ENCODE measurements around the gene IFITM2.
A peak's percentile ranks its signal among the peaks of the same experiment; 100 is the strongest.
"Not testable (repeated sequence)": the region's sequence is repeated elsewhere in the genome, so short reads cannot be mapped to it uniquely, and the experiment has no call there.

The IFITM2 gene

DNA sequence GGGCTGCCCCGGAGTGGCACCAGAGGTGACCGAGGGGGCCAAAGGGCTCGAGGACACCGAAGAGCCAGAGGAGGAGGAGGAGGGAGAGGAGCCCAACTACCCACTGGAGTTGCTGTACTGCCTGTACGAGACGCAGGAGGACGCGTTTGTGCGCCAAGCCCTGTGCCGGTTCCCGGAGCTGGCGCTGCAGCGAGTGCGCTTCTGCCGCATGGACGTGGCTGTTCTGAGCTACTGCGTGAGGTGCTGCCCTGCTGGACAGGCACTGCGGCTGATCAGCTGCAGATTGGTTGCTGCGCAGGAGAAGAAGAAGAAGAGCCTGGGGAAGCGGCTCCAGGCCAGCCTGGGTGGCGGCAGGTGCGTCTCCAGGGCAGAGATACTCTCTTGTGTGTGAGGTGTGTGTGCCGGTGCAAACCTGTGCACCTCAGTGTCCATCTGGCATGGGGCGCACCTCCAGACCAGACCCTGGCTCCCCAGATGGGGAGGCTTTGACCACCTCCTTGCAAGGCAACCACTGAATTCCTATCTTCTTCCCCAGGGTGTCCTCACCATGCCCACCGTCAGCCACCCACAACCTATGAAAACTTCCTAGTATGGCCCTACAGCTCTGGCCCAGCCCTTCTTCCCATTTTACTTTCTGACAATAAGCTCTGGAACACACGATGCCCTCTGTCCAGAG lies 26.0 kb upstream of the IFITM2 start:
- DNase-seq = no peak

DNA sequence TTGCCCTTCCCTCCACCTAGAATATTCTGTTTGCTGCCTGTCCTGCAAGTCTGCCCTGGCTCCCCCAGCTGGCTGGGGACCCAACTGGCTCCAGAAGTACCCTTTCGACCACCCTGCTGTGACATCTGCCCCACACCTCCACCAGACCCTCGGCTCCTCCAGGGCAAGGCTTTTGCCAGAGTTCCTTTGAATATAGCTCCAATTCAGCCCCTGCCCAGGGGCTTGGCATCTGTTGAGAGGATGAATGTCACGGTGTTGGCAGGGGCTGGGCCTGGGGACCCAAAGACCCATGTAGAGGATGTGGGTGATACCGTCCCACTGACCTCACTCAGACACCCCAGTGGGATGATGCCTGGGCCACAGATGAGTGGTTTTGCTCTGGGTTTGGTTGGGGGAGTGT lies 25.4 kb upstream of the IFITM2 start:
- DNase-seq = no peak

DNA sequence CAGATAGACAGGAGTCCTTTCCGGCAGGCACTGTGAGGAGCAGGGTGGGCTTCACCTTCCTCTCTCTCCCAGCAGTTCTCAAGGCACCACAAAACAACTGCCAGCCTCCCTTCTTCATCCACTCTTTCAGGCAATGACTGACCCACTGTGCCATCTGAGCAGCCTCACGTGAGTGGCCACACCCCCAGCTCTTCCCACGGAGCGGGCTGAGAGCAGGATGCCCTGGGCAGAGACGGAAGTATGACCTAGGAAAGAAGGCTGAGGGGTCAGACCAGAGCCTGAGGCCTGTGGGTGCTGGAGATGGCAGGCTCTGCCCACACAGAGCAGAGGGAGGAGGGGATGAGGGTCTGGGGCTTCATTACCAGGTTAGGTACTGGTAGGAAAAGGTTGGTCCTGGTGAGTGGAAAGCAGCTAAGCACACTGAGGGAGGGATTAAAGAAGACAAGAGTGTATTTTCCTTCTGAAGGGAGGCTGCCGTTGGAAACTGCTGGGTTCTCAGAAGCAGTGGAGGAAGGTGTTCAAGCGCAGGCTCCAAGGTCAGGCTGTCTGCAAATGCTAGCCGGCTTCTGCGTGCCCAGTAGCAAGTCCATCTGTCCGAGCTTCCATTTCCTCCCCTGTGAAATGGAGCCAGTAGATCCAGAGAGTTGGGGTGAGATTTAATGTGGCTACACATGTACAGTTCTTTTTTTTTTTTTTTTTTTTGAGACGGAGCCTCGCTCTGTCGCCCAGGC lies 24.8 kb upstream of the IFITM2 start:
- no peak for DNase-seq

DNA sequence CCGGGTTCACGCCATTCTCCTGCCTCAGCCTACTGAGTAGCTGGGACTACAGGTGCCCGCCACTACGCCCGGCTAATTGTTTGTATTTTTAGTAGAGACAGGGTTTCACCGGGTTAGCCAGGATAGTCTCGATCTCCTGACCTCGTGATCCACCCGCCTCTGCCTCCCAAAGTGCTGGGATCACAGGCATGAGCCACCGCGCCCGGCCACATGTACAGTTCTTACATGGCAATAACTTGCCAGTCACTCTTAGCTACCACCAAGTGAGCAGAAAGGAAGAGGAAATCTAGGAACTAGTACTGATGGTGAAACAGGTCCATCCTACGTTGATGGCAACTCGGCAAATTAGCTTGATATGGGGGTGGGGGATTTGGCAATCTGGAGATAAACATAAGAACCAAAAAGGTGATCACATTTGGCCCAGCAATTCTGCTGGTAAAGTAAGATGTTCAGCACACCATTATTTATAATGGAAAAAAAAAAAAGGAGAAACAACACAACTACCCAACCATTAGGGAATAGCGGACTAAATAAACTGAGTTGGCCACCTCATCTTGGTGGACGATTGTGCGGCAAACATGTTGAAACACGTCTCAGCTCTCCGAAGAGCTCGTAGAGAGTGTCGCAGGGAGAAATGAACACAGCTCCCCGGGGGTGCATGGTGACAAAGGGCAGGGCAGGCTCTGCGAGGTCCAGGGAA lies 24.1 kb upstream of the IFITM2 start:
- no peak for DNase-seq

DNA sequence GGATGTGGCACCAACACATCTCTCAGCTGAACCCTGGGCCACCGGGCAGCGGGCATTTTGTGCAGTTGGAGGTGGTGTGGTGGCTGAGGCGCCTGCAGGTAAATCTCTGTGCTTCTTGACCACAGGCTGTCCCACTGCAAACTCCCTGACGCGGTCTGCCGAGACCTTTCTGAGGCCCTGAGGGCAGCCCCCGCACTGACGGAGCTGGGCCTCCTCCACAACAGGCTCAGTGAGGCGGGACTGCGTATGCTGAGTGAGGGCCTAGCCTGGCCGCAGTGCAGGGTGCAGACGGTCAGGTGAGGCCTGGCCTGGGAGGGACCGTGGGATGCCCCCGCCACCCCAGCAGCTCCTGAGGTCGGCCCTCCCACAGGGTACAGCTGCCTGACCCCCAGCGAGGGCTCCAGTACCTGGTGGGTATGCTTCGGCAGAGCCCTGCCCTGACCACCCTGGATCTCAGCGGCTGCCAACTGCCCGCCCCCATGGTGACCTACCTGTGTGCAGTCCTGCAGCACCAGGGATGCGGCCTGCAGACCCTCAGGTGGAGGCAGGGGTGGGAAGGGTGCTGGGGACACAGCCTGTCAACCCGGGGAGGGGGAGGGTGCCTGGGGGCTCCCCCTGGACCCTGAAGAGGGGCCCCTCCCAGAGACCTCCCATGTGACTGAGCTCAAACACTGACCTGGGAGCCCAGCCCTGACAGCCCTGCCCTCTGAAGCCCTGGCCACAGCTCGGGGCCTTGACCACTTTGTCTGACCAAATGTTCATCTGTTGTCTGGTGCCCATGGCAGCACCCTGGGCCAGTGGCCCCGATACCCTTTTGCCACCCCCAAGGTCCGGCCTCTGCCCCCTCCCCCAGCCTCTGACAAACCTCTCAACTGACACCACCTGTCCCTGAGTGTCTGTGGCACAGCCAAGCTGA lies 23.3 kb upstream of the IFITM2 start:
- DNase-seq = no peak

DNA sequence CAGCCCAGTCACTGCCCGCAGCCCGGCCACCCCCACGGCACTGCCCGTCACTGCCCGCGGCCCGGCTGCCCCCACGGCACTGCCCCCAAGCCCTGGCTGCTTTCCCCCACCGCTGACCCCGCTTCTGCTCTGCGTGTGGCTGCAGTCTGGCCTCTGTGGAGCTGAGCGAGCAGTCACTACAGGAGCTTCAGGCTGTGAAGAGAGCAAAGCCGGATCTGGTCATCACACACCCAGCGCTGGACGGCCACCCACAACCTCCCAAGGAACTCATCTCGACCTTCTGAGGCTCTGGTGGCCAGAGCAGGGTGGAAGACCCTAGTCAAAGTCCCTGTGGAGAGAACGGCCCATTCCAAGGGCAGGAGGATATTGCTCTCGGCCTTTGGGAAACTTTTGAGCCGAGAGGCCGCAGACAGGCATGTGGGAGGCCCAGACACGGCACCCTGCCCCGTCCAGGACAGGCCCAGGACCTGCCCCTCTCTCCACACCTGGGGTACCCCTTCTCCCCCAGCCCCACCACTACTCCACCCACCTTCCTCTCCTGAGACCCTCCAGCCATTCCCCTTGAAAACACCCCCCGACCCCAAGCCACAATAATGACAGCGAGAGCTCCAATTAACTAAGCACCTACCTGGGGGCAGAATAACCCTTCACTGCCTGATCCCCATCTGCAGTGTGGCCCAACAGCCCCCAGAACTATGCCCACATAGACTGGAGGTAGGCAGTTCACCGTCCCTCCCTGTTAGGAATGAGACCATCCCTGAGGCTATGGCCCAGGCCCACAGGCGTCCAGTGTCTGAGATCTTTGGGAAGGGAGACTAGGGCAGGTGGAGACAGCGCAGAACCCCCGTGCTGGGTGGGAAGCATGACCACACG lies 22.4 kb upstream of the IFITM2 start:
- DNase-seq = no peak

DNA sequence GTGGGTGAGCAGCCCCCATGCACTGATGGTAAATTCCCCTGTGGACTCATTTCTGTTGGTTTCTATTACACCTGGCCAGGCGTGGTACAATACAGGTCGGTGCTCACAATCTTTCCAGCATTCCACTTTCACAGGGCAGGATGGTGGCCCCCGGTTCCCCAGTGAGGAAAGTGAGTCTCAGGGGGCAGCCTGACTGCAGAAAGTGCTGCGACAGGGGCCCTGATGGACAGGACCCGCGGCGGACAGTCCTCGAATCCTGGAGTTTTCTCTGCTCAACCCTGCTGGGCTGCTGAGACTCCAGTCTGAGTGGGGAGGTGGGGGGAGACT lies 21.8 kb upstream of the IFITM2 start:
- no peak for DNase-seq

DNA sequence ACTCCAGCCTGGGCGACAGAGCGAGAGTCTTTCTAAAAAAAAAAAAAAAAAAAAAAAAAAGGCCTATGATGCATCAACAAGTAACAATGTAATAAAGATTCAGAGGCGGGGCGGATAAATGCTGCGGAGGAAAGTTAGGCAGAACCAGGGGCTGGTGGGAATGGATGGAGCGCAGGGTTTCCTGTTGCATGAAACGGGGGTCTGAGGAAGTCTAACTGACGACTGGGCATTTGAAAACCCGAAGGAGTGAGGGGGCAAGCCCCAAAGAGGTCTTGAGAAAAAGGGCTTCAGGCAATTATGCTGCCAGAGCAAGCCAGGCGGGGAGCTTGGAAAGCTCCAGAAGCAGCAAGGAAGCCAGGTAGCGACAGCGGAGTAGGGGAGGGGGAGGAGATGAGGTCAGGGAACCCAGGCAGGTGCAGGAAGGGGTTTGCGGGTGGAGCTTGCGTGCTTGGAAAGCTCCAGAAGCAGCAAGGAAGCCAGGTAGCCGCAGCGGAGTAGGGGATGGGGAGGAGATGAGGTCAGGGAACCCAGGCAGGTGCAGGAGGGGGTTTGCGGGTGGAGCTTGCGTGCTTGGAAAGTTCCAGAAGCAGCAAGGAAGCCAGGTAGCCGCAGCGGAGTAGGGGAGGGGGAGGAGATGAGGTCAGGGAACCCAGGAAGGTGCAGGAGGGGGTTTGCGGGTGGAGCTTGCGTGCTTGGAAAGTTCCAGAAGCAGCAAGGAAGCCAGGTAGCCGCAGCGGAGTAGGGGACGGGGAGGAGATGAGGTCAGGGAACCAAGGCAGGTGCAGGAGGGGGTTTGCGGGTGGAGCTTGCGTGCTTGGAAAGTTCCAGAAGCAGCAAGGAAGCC lies 20.4 kb upstream of the IFITM2 start:
- DNase-seq = not testable (repeated sequence)

DNA sequence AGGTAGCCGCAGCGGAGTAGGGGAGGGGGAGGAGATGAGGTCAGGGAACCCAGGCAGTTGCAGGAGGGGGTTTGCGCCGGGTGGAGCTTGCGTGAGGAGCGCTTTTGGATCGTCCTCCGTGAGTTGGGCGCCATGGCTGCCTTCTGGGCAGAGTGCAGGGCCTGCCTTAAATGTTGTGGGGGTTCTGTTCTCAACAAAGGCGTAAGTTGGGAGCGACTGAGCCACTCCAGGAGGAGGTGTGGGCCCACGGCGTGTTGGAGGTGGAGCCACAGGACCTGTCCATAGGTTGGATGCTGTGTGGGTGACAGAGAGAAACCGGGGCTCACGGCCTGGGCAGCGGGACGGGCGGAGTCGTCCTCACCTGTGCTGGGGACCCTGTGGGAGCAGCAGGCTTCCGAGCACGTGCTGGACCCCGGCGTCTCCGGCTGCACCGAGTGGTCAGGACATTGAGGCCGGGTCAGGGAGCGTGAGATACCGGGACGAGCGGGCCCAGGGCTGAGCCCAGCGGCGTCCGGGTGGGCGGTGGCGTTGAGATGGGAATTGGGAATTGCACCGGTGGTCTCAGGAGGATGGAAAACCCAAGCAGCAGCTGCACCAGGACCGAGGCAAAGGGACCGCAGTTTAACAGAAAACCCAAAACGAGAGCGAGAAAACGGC lies 19.7 kb upstream of the IFITM2 start:
- DNase-seq = no peak

DNA sequence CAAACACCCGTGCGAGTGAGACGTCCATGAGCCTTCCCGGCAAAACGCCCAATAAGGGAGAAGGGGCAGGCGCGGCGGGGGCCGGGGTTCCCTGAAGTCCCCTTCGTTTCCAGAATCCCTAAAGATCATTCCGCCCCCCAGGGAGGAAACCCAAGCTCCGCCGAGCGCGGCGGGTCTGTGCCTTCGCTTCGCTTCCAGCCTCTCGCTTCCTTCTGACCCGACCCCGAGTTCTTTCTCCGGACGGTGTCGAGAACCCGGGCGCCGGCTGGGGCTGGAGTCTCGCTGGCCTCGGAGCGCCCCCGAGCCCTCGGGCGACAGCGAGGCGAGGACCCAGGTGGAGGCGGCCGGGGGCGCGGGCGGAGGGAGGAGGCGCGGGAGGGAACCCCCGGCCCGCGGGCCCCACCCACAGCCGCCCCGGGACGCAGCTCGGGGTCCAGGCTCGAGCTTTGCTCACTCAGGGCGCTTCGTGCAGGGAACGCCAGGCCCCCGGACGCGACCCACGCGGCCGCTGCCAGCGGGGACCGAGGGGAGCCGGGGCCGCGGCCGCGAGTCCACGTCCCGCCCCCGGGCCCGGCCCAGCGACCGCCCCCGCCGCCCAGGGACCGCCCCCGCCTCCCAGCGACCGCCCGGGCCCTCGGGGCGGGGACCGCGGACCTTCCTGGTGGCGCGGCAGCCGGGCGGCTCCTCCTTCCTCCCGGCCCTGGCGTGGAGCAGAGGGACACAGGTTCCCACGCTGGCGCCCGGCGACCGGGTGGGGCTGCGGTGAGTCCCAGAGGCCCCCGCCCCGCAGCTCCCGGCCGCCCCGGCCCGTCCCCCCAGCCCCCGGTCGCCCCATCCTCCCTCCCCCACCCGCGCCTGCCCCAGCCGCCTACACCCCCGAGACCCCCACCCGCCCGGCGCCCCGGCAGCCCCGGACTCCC lies 18.9 kb upstream of the IFITM2 start, which contains the start of gene PGGHG:
TSS of gene PGGHG (plus strand) at position 649 of the 920 bp plus-strand sequence. CDS start 691 bp downstream, outside the sequence.
- DNase-seq = peak; percentile 35

DNA sequence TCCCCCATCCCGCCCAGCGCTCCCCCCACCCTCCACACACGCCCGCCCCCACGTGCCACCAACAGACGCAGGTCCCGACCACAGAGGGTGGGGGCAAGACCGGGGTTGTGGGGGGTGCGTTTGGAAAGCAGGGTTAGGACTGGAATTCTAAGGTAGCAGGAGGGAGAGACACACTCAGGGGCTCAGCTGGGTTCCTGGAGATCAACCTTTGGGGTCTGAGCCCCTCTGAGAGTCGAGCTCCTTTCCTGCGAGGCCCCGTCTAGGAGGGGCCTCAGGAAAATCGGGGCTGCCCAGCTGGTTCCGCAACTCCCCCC lies 18.3 kb upstream of the IFITM2 start:
- no peak for DNase-seq

DNA sequence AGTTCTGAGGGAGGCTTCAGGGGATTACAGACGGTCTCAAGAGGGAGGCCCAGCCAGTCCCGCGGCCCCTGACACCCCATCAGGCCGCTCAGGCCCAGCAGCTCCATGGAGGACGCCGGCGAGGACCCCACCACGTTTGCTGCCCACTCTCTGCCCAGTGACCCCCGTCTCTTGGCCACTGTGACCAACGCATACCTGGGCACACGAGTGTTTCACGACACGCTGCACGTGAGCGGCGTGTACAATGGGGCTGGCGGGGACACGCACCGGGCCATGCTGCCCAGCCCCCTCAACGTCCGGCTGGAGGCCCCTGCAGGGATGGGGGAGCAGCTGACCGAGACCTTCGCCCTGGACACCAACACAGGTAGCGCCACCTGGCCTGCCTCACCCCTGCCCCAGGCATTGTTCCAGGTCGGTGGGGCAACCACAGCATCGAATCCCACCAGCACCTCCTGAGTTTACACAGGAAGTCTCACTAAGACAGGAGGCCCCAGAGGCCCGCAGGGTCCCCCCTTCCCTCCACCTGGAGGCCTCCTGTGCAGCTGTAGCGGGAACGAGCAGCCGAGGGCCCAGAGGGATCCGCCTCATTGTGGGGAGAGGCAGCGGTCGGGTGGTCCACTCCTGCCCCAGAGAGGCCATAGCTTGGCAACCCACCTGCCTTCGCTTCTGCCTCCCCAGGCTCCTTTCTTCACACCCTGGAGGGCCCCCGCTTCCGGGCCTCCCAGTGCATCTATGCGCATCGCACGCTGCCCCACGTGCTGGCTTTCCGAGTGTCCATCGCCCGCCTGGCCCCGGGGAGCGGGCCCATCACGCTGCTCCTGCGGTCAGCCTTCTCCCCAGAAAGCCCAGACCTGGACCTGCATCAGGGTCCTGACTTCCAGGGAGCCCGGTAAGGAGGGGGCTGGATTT lies 17.6 kb upstream of the IFITM2 start:
- DNase-seq = no peak

DNA sequence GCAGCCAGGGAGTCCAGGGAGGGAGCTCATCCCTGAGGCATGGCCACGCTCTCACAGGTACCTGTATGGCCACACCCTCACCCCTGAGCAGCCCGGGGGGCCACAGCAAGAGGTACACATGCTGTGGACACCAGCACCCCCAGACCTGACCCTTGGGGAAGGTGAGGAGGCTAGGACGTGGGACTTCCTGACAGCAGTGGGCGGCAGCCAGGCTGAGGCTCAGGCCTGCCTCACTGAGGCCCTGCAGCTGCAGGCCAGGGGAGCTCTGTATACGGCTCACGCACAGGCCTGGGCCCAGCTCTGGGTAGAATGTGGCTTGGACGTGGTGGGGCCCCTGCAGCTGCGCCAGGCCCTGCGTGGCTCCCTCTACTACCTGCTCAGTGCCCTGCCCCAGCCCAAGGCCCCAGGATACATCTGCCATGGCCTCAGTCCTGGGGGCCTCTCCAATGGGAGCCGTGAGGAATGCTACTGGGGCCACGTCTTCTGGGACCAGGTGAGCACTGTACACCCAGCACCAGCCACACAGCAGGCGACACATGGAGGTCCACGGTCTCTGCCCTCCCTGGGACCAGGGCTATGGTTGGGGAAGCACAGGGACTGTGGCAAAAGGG lies 16.9 kb upstream of the IFITM2 start:
- no peak for DNase-seq

DNA sequence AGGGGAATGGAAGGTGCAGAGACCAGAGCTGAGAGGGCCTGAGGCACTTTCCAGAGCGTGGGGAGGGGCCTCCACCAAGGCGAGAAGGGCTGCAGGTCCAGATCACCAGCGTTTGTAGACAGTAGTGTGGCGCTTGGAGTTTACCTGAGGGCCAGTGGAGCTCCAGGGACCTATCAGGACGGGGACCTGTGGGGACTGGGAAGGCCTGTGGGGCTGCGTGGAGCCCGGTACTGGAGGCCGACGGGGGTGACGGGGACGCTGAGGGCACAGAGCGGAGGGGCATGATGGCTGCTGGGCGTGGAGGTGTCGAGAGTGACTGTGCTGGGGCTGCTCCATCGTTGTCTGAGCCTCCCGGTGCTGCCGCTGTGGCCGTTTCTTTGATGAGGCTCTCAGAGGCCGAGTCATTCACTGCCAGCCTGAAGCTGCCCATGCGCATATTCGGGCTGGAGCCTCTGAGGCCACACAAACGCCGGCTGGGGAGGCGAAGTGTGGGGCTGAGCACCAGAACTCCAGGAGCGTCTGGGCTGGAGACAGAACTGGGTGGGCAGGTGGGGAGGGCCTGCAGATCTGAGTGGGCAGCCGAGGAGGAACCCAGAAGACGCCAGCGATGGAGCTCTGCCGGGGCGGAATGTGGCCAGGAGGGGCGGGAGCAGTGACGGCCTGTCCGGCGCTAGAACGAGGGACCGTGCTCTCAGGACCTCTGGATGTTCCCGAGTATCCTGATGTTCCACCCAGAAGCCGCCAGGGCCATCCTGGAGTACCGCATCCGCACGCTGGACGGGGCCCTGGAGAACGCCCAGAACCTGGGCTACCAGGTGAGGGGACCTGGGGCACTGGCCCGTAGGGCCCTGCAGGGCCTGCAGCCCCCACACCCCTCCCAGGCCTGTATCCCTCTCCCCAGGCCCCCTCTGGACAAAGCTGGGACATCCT lies 16.1 kb upstream of the IFITM2 start:
- DNase-seq = no peak

DNA sequence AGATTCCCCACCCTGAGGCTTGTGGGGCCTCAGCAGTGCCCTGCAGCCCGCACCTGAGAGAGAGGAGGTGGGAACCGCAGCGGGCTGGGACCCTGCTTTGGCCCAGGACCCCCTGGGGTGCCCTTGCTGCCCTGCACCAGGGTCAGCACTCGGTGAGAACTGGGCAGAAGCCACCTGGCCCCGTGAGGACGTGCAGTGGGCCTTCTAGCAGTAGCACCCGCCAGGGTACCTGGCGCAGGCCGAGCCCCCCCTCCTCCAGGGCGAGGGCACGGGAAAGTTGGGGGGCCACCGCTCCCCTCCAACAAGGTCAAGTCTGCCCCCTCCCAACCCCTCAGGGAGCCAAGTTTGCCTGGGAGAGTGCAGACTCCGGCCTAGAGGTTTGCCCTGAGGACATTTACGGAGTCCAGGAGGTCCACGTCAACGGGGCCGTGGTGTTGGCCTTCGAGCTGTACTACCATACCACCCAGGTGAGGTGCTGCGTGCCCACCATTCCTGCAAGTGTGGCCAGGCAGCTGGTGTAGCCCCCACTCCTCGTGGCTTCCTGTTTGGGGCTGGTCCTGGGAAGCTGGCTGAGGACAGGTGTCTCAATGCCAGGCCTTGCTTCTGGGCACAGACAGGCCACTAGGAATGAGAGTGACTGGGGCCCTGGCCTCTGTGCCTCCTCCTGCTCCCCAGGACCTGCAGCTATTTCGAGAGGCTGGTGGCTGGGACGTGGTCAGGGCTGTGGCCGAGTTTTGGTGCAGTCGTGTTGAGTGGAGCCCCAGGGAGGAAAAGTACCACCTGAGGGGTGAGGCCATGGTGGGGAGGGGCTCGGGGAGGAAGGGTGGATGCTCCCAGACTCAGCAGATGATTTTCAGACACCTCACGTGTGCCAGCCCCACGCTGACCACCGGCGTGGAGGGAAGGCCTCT lies 15.2 kb upstream of the IFITM2 start:
- no peak for DNase-seq

Data from fibroblast of skin of abdomen (primary cell).